Aortic smooth muscle cell (primary cell): ENCODE measurements around the gene MZF1. TPM values are rescaled to one million over a fixed set of nuclear protein-coding genes. Genes with fewer than 3 reads are reported as not detected.

Experiments used
- total RNA-seq: library from RNA; depleted of rRNA; stranded (reverse); fragments of >200 nt; gene quantifications from 2 replicates; pipeline ENCODE4 v1.2.3, GENCODE V29; 2014

Gene MZF1
- total RNA-seq: 11.4 and 11.9 TPM in 2 replicates

DNA sequence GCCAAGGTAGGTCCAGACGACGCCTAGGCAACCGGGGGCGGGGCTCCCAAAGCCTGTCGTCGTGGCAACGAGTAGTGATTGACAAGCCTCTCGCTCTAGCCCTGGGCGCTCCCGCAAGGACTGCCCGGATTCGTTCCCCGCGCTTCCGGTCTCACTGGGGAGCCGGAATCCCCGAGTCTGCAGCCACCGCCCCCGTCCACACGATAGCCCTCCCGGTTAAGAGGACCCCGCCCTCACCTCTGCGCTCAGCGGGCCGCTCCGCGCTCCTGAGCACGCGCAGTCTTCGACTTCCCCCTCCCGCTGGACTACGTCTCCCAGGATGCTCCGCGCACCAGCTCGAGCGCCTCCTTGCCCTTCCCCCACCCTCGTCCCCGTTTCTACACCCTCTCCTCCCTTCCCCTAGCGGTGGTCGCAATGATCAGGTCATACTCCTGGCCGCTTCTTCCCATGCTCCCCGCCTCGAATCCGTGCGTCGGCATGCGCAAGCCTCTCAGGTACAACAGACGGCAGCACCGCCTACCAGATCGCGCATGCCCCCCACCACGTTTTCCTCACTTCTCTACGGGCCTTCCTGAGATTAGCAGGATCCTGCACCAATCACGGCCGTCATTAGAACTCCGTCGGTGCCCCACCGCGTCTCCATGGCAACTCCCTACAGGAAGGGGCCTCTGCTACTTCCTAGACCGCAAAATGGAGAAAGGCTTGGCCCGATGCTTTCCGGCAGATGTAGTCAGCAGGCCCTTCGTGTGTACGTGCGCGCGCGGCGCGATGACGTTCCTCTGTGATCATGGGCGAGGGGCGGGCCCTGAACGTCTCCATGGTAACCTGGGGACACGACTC, at the start of gene MZF1:
Gene MZF1 (minus strand): TSS at position 518 of the 840 bp plus-strand sequence. CDS start 1,946 bp downstream, outside the sequence.

GRCh38 chr19:58558066-58558622, 15.0 kb downstream of the MZF1 start, which contains the start of gene UBE2M:
UBE2M (minus strand) TSS chr19:58558611; CDS start chr19:58558381, 230 bp downstream.

GRCh38 chr19:58554494-58555368, 18.4 kb downstream of the MZF1 start, which contains the start of gene CHMP2A:
CHMP2A (minus strand) TSS chr19:58555105; CDS start chr19:58554212, 893 bp downstream.

GRCh38 chr19:58543826-58544590, 29.1 kb downstream of the MZF1 start, which contains the start of gene TRIM28:
TRIM28 (plus strand) TSS chr19:58544064; CDS start chr19:58544758, 694 bp downstream.

GRCh38 chr19:58519355-58520256, 53.5 kb downstream of the MZF1 start, which contains the start of gene ZBTB45:
ZBTB45 (minus strand) TSS chr19:58519810; CDS start chr19:58517673, 2,137 bp downstream.

Other genes with a start within 250 kb of the MZF1 start
- gene ZSCAN22, start 246.3 kb downstream of the MZF1 start, total RNA-seq: 1.8 and 2.2 TPM in 2 replicates
- gene A1BG, start 219.8 kb downstream of the MZF1 start, total RNA-seq: 3.6 and 7.1 TPM in 2 replicates
- gene ZNF497, start 210.6 kb downstream of the MZF1 start, total RNA-seq: 0.53 and 0.68 TPM in 2 replicates
- 1.1 and 1.3 TPM in 2 replicates for gene ZNF837, start 192.3 kb downstream of the MZF1 start, total RNA-seq
- 1,860 and 2,343 TPM in 2 replicates for gene RPS5, start 186.1 kb downstream of the MZF1 start, total RNA-seq
- 0.12 and 0.26 TPM in 2 replicates for gene RNF225, start 177.7 kb downstream of the MZF1 start, total RNA-seq
- gene ZNF584, start 164.7 kb downstream of the MZF1 start, total RNA-seq: 12.3 and 17.6 TPM in 2 replicates
- 9.5 and 10.3 TPM in 2 replicates for gene ZNF132, start 133.2 kb downstream of the MZF1 start, total RNA-seq
- gene ZNF324B, start 121.7 kb downstream of the MZF1 start, total RNA-seq: 7.8 and 10.8 TPM in 2 replicates
- 9.6 and 13.6 TPM in 2 replicates for gene ZNF324, start 106.3 kb downstream of the MZF1 start, total RNA-seq
- gene ZNF446, start 97.0 kb downstream of the MZF1 start, total RNA-seq: 5.3 and 6.2 TPM in 2 replicates
- 12.5 and 14.5 TPM in 2 replicates for gene SLC27A5, start 61.3 kb downstream of the MZF1 start, total RNA-seq
- gene ZBTB45, start 53.5 kb downstream of the MZF1 start, total RNA-seq: 5.7 and 5.8 TPM in 2 replicates
- 241 and 323 TPM in 2 replicates for gene TRIM28, start 29.3 kb downstream of the MZF1 start, total RNA-seq
- gene CHMP2A, start 18.2 kb downstream of the MZF1 start, total RNA-seq: 187 and 216 TPM in 2 replicates
- 64.0 and 95.3 TPM in 2 replicates for gene UBE2M, start 14.7 kb downstream of the MZF1 start, total RNA-seq